ENCODE data around the gene SLC25A13. TPM values are rescaled to one million over a fixed set of nuclear protein-coding genes. Genes with fewer than 3 reads are reported as not detected.

The SLC25A13 gene
- total RNA-seq, 4 donors from 2014 or later = 2.3 to 53.0 (median 39.3) TPM

DNA sequence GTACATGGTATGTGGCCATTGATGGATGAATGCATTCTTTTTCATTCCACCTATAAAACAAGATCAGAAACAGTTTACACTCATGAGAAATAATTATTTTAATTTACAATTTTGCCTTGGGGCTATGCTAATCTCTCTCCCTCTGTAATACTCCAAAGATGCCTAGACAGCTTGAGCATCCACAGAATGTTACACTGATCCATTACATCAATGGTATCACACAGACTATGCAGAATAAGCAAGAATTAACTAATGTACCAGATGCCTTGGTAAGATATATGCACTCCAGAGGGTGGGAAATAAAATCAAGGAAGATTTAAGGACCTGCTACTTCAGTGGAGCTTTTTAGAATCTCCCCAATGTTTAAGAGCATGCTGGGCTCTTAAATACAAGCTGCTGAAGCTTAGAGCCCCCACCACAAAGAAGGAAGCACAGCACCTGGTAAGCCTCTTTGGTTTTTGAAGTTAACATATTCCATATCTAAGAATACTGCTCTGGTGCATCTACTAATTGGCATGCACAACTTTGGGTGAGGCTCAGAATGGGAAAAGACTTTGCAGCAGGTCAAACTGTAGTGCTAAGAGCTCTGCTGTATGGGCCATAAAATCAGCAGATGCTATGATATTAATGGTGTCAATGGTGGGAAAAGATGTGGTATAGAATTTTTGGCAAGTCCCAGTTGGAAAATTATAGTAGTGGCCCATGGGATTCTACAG is 219.6 kb downstream of the SLC25A13 start:
- Histone ChIP-seq H3K4me1 (no peaks in the 10 kb centered on the region), H3K27ac (no peak overlapping the region), H3K9me3 (no peaks in the 10 kb centered on the region), H3K36me3 (no peaks in the 10 kb centered on the region), H3K27me3 (no peaks in the 10 kb centered on the region), H3K4me3 (no peak overlapping the region)
- no peak for DNase-seq
- intact Hi-C loops (cut with DNase I; ENCODE audit: low total_unique reads) = no loop called here
- TF ChIP-seq POLR2A (IDR thresholded peaks at IDR 0.05) = no peak
- no peak for TF ChIP-seq CTCF (IDR thresholded peaks at IDR 0.05)

GRCh38 chr7:96100737-96101136 is 221.2 kb downstream of the SLC25A13 start:
- no peak overlapping the region for H3K27ac ChIP-seq
- H3K9me3 ChIP-seq = no peaks in the 10 kb centered on the region
- no peaks in the 10 kb centered on the region for H3K4me1 ChIP-seq
- TF ChIP-seq CTCF (IDR thresholded peaks at IDR 0.05) = no peak
- no peak for TF ChIP-seq POLR2A (IDR thresholded peaks at IDR 0.05)
- no peaks in the 10 kb centered on the region for H3K27me3 ChIP-seq
- H3K4me3 ChIP-seq = no peak overlapping the region
- no peak for DNase-seq
- intact Hi-C loops (cut with DNase I; ENCODE audit: low total_unique reads) = no loop called here
- H3K36me3 ChIP-seq = no peaks in the 10 kb centered on the region

- no peaks in the 10 kb centered on the region for H3K27me3 ChIP-seq
- intact Hi-C loops (cut with DNase I; ENCODE audit: low total_unique reads) = no loop called here
- no peaks in the 10 kb centered on the region for H3K9me3 ChIP-seq
- no peak for DNase-seq
- no peak overlapping the region for H3K27ac ChIP-seq
- H3K4me3 ChIP-seq = no peak overlapping the region
- no peaks in the 10 kb centered on the region for H3K4me1 ChIP-seq
- no peaks in the 10 kb centered on the region for H3K36me3 ChIP-seq
- TF ChIP-seq CTCF (IDR thresholded peaks at IDR 0.05) (no peak), POLR2A (IDR thresholded peaks at IDR 0.05) (no peak)
Measured at GRCh38 chr7:96097835-96098234, 224.1 kb downstream of the SLC25A13 start.

DNA sequence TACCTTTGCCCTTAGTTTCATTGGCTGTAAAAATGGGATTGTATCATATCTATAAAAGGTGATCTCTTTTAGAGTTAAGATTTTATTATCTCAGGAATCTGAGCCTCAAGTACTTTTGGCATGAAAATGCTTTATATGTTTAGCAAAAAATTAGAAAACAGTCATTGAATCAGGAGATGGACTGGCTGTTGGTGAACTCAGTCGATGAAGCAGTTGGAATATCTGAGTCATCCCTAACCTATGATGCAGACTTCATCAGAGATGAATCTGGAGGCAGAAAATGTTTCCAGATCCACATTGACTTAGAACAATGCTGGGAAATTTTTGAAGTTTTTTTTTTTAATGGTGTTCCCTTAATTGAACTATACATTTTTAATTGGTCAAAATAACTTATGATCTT is 228.5 kb downstream of the SLC25A13 start:
- TF ChIP-seq CTCF (IDR thresholded peaks at IDR 0.05) (no peak), POLR2A (IDR thresholded peaks at IDR 0.05) (no peak)
- H3K36me3 ChIP-seq = no peaks in the 10 kb centered on the region
- H3K27ac ChIP-seq = no peak overlapping the region
- H3K9me3 ChIP-seq = no peaks in the 10 kb centered on the region
- H3K4me1 ChIP-seq = no peaks in the 10 kb centered on the region
- H3K27me3 ChIP-seq = no peaks in the 10 kb centered on the region
- H3K4me3 ChIP-seq = no peak overlapping the region
- intact Hi-C loops (cut with DNase I; ENCODE audit: low total_unique reads) = no loop called here
- no peak for DNase-seq

- TF ChIP-seq POLR2A (IDR thresholded peaks at IDR 0.05) (no peak), CTCF (IDR thresholded peaks at IDR 0.05) (no peak)
- Histone ChIP-seq H3K9me3 (no peaks in the 10 kb centered on the region), H3K27me3 (no peaks in the 10 kb centered on the region), H3K4me3 (no peak overlapping the region), H3K27ac (no peak overlapping the region), H3K4me1 (no peaks in the 10 kb centered on the region), H3K36me3 (no peaks in the 10 kb centered on the region)
- intact Hi-C loops (cut with DNase I; ENCODE audit: low total_unique reads) = no loop called here
- no peak for DNase-seq
Measured at GRCh38 chr7:96090756-96091155, 231.1 kb downstream of the SLC25A13 start.

Data from uterus (tissue), 4 donors.